HG03025 (cell line): Measurements from ENCODE around the gene HSD11B1L.
A peak's percentile ranks its signal among the peaks of the same experiment; 100 is the strongest.

ENCODE experiments used
- ATAC-seq: cut with Tn5 transposase; IDR thresholded peaks from one replicate; pipeline ENCODE4 v1.9.1; 2021; ENCODE audit warnings: mild to moderate bottlenecking, moderate library complexity; ENCODE audit not compliant: unreplicated experiment, low FRiP score

The HSD11B1L gene

DNA sequence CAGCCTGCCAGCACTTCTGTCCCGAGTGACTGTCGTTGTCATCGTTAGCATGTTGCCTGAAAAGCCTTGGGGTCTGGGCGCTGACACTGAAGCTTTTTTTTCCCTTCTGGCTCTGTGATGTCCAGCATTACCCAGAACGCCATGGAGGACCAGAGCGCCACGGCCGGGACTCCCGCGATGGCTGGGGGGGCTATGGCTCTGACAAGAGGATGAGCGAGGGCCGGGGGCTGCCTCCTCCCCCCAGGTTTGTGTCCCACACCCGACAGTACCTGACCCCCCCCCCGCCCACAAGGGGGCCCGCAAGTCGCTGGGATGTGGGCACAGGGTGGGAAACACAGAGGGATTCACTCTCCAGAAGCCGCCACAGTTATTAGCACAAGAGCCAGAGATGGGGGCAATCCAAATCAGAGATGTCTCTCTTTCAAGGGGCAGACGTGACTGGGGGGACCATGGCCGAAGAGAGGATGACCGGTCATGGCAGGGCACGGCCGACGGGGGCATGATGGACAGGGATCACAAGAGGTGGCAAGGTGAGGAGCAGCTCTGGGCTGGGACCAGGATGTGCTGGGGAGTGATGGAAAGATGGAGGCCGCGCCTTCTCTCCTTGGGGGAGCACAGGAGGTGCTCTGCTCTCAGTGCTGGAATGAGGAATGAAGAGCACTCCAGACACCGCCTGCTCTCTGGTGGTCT, 13.8 kb upstream of the HSD11B1L start:
- no peak for ATAC-seq

- no peak for ATAC-seq
These were observed 13.0 kb upstream of the HSD11B1L start for GRCh38 chr19:5667751-5668271.

DNA sequence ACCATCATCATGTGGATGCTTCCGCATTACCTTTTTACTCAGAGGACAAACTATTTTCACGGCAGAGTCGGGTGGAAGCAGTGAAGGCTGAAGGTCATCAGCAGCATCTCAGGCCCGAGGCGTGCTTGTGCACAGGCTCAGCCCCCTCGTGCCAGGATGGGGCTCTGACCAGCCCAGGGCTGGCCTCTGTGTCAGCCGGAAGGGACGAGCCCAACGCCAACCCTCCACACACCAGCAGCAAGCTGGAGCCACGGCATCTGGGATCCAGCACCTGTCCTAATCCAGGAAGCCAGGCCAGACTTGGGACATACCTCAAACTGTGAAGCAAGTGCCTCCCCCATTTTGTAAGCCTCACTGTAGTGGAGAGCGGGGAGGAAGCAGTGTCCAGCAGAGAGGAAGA, 11.6 kb upstream of the HSD11B1L start:
- no peak for ATAC-seq

DNA sequence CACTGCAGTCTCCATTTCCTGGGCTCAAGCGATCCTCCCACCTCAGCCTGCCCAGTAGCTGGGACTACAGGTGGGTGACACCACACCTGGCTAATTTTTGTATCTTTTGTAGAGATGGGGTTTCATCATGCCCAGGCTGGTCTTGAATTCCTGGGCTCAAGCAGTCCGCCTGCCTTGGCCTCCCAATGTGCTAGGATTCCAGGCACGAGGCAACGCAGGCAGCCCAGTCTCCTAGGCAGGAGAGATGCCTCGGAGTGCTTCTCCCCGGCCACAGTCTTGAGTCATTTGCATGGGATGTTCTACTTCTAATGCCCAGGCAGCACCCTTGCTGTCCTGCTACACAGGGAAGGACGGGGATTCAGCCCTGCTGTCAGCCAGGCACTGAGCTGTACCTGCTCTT, 9.2 kb upstream of the HSD11B1L start:
- no peak for ATAC-seq

GRCh38 chr19:5672708-5673459, 7.9 kb upstream of the HSD11B1L start:
- ATAC-seq: no peak

DNA sequence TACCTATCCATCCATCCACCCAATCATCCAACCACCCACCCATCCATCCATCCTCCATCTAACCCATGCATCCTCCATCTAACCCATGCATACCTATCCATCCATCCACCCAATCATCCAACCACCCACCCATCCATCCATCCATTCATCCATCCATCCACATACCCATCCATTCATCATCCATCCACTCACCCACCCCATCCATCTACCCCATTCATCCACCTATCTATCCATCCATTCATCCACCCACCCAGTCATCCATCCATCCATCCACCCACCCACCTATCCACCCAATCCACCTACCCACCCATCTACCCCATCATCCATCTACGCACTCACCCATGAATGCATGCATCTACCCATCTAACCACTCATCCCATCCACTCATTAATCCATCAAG, 7.1 kb upstream of the HSD11B1L start:
- ATAC-seq: no peak

GRCh38 chr19:5674714-5675113, 6.1 kb upstream of the HSD11B1L start:
- no peak for ATAC-seq

DNA sequence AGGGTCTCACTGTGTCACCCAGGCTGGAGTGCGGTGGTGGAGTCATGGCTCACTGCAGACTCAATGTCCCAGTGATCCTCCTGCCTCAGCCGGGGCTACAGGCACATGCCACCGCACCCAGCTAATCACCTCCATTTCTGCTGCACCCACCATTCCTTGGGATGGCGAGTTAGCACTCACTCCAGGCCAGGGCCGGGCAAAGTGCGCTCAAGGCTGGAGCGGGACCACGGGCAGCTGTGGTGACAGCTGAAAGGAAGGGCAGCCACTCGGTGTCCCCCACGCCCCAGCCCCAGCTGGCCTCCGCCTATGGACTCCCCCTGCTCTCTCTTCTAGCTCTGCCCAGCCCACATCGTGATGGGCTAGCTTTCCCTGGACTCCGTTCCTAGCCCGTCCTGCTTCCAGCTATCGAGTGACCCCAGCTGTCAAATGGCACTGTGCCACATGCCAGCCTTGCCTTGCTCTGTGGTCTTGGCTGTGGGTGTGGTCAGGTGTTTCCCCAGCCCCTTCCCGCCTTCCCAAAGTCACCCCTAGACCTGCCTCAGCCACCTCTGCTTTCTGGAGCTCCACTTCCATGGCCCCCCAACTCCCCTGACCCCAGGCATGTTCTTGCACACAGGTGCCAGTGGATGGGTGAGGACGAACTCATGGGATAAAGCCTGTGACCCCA, 4.6 kb upstream of the HSD11B1L start:
- ATAC-seq: no peak

- ATAC-seq: no peak
These were observed 4.1 kb upstream of the HSD11B1L start for GRCh38 chr19:5676772-5677105.

DNA sequence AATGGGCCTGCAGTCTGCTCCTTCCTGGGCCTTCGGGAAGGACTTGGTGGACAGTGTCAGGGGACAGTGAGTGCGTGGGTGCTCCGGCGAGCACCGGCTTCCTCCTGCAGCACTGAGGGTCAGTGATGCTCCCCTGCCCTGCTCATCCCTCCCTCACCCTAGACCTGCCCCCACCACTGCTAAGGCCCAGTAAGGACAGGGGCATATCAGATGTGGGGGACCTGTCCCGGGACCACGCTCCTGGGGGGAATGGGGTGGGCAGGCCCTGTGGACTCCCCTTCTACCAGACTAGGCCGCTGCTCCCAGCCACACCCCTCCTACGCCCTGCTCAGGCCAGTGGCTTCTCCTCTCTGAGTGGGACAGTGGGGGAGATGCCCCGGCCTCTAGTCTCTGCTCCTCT, 3.7 kb upstream of the HSD11B1L start:
- no peak for ATAC-seq

DNA sequence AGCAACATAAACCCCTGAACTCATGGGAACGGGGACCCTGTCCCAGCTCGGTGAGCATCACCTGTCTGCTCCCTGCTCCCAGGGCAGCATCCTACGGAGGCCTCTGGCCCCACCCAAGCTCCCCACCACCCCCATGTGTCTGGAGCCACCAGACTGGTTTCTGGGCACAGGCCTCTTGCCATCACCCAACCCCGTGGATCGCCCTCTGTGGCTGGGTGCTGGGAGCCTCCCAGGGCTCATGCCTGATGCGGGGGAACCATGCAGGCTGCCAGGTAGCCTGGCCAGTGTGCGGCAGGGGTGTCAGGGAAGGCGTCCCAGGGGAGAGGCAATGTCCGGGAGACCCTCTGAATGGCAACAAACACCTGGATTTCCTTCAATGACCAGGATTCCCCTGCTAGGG, 3.2 kb upstream of the HSD11B1L start:
- ATAC-seq: no peak

GRCh38 chr19:5678071-5678718, 2.6 kb upstream of the HSD11B1L start:
- no peak for ATAC-seq

- ATAC-seq: no peak
These were observed 1.3 kb upstream of the HSD11B1L start for GRCh38 chr19:5679289-5680083.

GRCh38 chr19:5680084-5680436, 767 bp upstream of the HSD11B1L start:
- ATAC-seq: no peak

DNA sequence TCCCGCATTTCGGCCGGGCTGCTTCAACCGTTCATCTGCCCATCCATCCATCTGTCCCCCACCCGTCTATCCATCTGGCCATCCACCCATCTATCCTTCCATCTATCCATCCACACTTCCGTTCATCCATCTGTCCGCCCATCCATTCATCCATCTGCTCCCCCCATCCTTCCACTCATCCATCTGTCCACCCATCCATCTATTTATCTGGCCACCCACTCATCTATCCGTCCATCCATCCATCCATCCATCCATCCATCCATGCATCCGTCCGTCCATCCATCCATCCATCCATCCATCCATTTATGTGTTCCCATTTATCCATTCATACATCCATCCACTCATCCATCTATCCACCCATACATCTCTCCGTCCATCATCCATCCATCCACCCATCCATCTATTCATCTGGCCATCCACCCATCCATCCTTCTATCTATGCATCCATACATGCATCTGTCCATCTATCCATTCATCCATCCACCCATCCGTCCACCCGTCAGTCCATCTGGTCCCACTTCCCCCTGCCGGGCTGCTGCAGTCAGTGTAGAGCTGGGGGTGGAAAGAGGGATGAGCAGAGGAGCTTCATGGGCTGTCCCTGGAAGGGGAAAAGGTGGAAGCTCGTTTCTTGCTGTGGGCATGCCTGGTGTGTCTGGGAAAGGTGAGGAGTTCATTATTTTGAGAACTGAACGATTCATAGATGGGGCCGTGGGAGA, 722 bp downstream of the HSD11B1L start:
- no peak for ATAC-seq

DNA sequence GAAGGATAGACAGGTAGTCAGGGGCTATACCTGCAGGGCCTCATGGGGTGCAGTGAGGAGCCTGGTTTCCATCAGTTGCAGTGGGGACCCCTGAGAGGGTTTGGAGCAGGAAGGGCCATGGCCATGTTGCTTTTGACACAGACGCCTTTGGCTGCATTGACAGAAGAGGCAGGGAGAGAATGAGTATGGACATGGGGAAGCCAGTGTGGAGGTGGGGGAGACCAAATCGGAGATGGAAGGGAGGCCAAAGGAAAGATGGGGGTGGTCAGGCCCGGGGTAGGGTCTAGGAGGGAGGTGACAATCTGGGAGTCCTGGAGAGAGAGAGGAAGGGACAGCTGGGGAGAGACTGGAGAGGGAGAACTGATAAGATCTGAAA, 1.3 kb downstream of the HSD11B1L start:
- no peak for ATAC-seq

DNA sequence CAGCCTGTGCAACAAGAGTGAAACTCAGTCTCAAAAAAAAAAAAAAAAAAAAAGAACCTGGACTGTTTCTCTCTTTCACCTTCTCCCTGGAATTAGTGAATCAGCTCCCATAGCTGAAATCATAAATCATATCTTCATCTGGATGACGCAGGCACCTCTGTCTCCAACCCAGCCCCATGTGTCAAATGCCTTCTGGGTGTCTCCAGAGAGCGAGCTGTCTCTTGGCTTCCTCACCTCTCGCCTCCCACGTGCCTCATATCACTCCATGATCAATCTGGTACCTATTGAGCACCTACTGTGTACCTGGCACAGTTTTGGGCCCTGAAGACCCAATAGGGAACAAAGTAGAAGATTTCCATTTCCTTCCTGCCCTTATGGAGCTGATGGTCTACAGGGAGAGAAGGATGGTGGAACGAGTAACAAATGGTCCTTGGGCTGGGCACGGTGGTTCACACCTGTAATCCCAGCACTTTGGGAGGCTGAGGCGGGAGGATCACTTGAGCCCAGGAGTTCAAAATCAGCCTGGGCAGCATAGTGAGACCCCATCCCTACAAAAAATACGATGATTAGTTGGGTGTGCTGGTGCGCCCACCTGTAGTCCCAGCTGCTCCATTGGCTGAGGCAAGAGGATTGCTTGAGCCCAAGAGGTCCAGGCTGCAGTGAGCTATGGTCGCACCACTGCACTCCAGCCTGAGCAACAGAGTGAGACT, 2.5 kb downstream of the HSD11B1L start:
- ATAC-seq: no peak

GRCh38 chr19:5684694-5685430, 4.0 kb downstream of the HSD11B1L start:
- no peak for ATAC-seq

GRCh38 chr19:5686326-5686646, 5.5 kb downstream of the HSD11B1L start:
- ATAC-seq: peak; percentile 20
